Activated T-cell treated with anti-CD3 and anti-CD28 coated beads, Interleukin-2, amount 50 U/mL, for 24 hours (primary cell): ENCODE measurements around the gene KRT9.
"Not testable (repeated sequence)": the region's sequence is repeated elsewhere in the genome, so short reads cannot be mapped to it uniquely, and the experiment has no call there.

Experiments
- DNase-seq: peaks from one replicate; pipeline ENCODE4 v3.0.0-alpha.2; 2020
- H3K27ac Mint-ChIP-seq: 2 replicates; pipeline ENCODE4 v1.8.0; 2020; ENCODE audit warnings: mild to moderate bottlenecking, mixed read lengths
- H3K27me3 Mint-ChIP-seq: 2 replicates; pipeline ENCODE4 v1.8.0; 2020; ENCODE audit warnings: mixed read lengths
- H3K36me3 Mint-ChIP-seq: 2 replicates; pipeline ENCODE4 v1.8.0; 2020; ENCODE audit warnings: low read depth, mixed read lengths
- H3K4me1 Mint-ChIP-seq: 2 replicates; pipeline ENCODE4 v1.8.0; 2020; ENCODE audit warnings: low read depth, mixed read lengths
- H3K4me3 Mint-ChIP-seq: 2 replicates; pipeline ENCODE4 v1.8.0; 2020; ENCODE audit warnings: mild to moderate bottlenecking, moderate library complexity, mixed read lengths
- H3K9me3 Mint-ChIP-seq: 2 replicates; pipeline ENCODE4 v1.8.0; 2020; ENCODE audit warnings: mixed read lengths

The KRT9 gene

GRCh38 chr17:41548844-41549595, 22.8 kb downstream of the KRT9 start:
- DNase-seq, result peak; percentile 85
- Mint-ChIP-seq H3K4me1 (peaks cover 23% of the 10 kb centered on the region), H3K36me3 (no peaks in the 10 kb centered on the region), H3K9me3 (no peaks in the 10 kb centered on the region), H3K27me3 (peaks cover 15% of the 10 kb centered on the region), H3K27ac (no peak overlapping the region), H3K4me3 (no peak overlapping the region)

- Mint-ChIP-seq H3K4me1 (peaks cover 23% of the 10 kb centered on the region), H3K36me3 (no peaks in the 10 kb centered on the region), H3K4me3 (no peak overlapping the region), H3K27ac (peak overlapping the region; percentile 3), H3K9me3 (no peaks in the 10 kb centered on the region), H3K27me3 (peaks cover 11% of the 10 kb centered on the region)
- peak; percentile 78 for DNase-seq
Observed at GRCh38 chr17:41547921-41548843, 23.7 kb downstream of the KRT9 start.

GRCh38 chr17:41547378-41547841, 24.4 kb downstream of the KRT9 start:
- Mint-ChIP-seq H3K27me3 (peaks cover 5% of the 10 kb centered on the region), H3K4me3 (no peak overlapping the region), H3K9me3 (no peaks in the 10 kb centered on the region), H3K4me1 (peaks cover 23% of the 10 kb centered on the region), H3K36me3 (no peaks in the 10 kb centered on the region), H3K27ac (no peak overlapping the region)
- no peak for DNase-seq

GRCh38 chr17:41546819-41547218, 25.0 kb downstream of the KRT9 start:
- Mint-ChIP-seq H3K4me1 (peaks cover 23% of the 10 kb centered on the region), H3K36me3 (no peaks in the 10 kb centered on the region), H3K9me3 (no peaks in the 10 kb centered on the region), H3K27me3 (peaks cover 1% of the 10 kb centered on the region), H3K4me3 (no peak overlapping the region), H3K27ac (no peak overlapping the region)
- no peak for DNase-seq

GRCh38 chr17:41545829-41546410, 25.9 kb downstream of the KRT9 start:
- Mint-ChIP-seq H3K27me3 (no peaks in the 10 kb centered on the region), H3K9me3 (no peaks in the 10 kb centered on the region), H3K36me3 (no peaks in the 10 kb centered on the region), H3K4me3 (no peak overlapping the region), H3K4me1 (peaks cover 23% of the 10 kb centered on the region), H3K27ac (no peak overlapping the region)
- no peak for DNase-seq

GRCh38 chr17:41544935-41545334, 26.9 kb downstream of the KRT9 start:
- H3K27me3 Mint-ChIP-seq, result no peaks in the 10 kb centered on the region
- H3K4me1 Mint-ChIP-seq, result peaks cover 23% of the 10 kb centered on the region
- no peaks in the 10 kb centered on the region for H3K9me3 Mint-ChIP-seq
- no peak for DNase-seq
- H3K36me3 Mint-ChIP-seq, result no peaks in the 10 kb centered on the region
- no peak overlapping the region for H3K4me3 Mint-ChIP-seq
- H3K27ac Mint-ChIP-seq, result no peak overlapping the region

GRCh38 chr17:41544491-41544892, 27.4 kb downstream of the KRT9 start:
- H3K4me1 Mint-ChIP-seq, result peaks cover 22% of the 10 kb centered on the region
- no peak for DNase-seq
- H3K9me3 Mint-ChIP-seq, result no peaks in the 10 kb centered on the region
- H3K27me3 Mint-ChIP-seq, result no peaks in the 10 kb centered on the region
- no peaks in the 10 kb centered on the region for H3K36me3 Mint-ChIP-seq
- H3K4me3 Mint-ChIP-seq, result no peak overlapping the region
- no peak overlapping the region for H3K27ac Mint-ChIP-seq

GRCh38 chr17:41542786-41543185, 29.1 kb downstream of the KRT9 start:
- H3K9me3 Mint-ChIP-seq, H3K4me3 Mint-ChIP-seq, H3K27ac Mint-ChIP-seq, H3K4me1 Mint-ChIP-seq, H3K27me3 Mint-ChIP-seq, DNase-seq, H3K36me3 Mint-ChIP-seq: not testable (repeated sequence)

GRCh38 chr17:41542357-41542756, 29.5 kb downstream of the KRT9 start:
- Mint-ChIP-seq H3K36me3 (no peaks in the 10 kb centered on the region), H3K27me3 (no peaks in the 10 kb centered on the region), H3K9me3 (no peaks in the 10 kb centered on the region), H3K4me3 (no peak overlapping the region), H3K27ac (no peak overlapping the region), H3K4me1 (peaks cover under 1% of the 10 kb centered on the region)
- no peak for DNase-seq

- no peaks in the 10 kb centered on the region for H3K4me1 Mint-ChIP-seq
- no peak for DNase-seq
- no peaks in the 10 kb centered on the region for H3K36me3 Mint-ChIP-seq
- H3K9me3 Mint-ChIP-seq, result no peaks in the 10 kb centered on the region
- H3K4me3 Mint-ChIP-seq, result no peak overlapping the region
- no peaks in the 10 kb centered on the region for H3K27me3 Mint-ChIP-seq
- H3K27ac Mint-ChIP-seq, result no peak overlapping the region
Observed at GRCh38 chr17:41540921-41541625, 30.8 kb downstream of the KRT9 start.

- Mint-ChIP-seq H3K36me3 (no peaks in the 10 kb centered on the region), H3K4me1 (no peaks in the 10 kb centered on the region), H3K27ac (no peak overlapping the region), H3K9me3 (no peaks in the 10 kb centered on the region), H3K4me3 (no peak overlapping the region), H3K27me3 (peaks cover 8% of the 10 kb centered on the region)
- DNase-seq, result no peak
Observed at GRCh38 chr17:41539979-41540701, 31.7 kb downstream of the KRT9 start.

GRCh38 chr17:41539071-41539492, 32.8 kb downstream of the KRT9 start:
- peaks cover 11% of the 10 kb centered on the region for H3K27me3 Mint-ChIP-seq
- H3K4me3 Mint-ChIP-seq, result no peak overlapping the region
- no peaks in the 10 kb centered on the region for H3K4me1 Mint-ChIP-seq
- no peak for DNase-seq
- H3K36me3 Mint-ChIP-seq, result no peaks in the 10 kb centered on the region
- no peak overlapping the region for H3K27ac Mint-ChIP-seq
- H3K9me3 Mint-ChIP-seq, result no peaks in the 10 kb centered on the region

GRCh38 chr17:41538565-41538991, 33.3 kb downstream of the KRT9 start:
- Mint-ChIP-seq H3K27ac (no peak overlapping the region), H3K36me3 (no peaks in the 10 kb centered on the region), H3K4me1 (no peaks in the 10 kb centered on the region), H3K27me3 (peaks cover 15% of the 10 kb centered on the region), H3K9me3 (no peaks in the 10 kb centered on the region), H3K4me3 (no peak overlapping the region)
- no peak for DNase-seq

GRCh38 chr17:41537990-41538389, 33.9 kb downstream of the KRT9 start:
- Mint-ChIP-seq H3K27ac (no peak overlapping the region), H3K9me3 (no peaks in the 10 kb centered on the region), H3K4me3 (no peak overlapping the region), H3K4me1 (no peaks in the 10 kb centered on the region), H3K36me3 (no peaks in the 10 kb centered on the region), H3K27me3 (peaks cover 16% of the 10 kb centered on the region)
- DNase-seq, result no peak
